ENCODE results near the gene RAB11FIP4. TPM values are rescaled to one million over a fixed set of nuclear protein-coding genes. Genes with fewer than 3 reads are reported as not detected.

The RAB11FIP4 gene
- total and polyA plus RNA-seq, 2 of the 8 experiments (the other 6 are each of a cell fraction or from before 2014, with no cell fraction given): 21.7 to 53.2 TPM

- H2BK15ac ChIP-seq (ENCODE audit: low read length): no peak overlapping the region
- no peak overlapping the region for H3K4me2 ChIP-seq (ENCODE audit: insufficient read depth in 1 of 2, low read depth in 2 of 2, low read length in 2 of 2)
- FAIRE-seq: no peak
- no peak for TF ChIP-seq CBX5 (IDR thresholded peaks at IDR 0.05; ENCODE audit: low read depth, low read length)
- H3K27me3 ChIP-seq (replicated peaks in 1 of 4; ENCODE audit: control insufficient read depth in 3 of 4, extremely low read depth in 1 of 4, insufficient read depth in 3 of 4, low read length in 3 of 4): peaks cover 1 to 18% (median 13%) of the 10 kb centered on the region in 4 experiments
- 89% methylated on average over 3 of the region's 3 CpGs; no CpG with 5 or more reads in 1 of the 2 experiments for WGBS, 2 experiments (ENCODE audit: extremely low coverage in 1 of 2, insufficient coverage in 1 of 2, insufficient read length in 1 of 2, insufficient replicate concordance in 2 of 2, low coverage in 1 of 2, low lambda C conversion rate in 2 of 2, missing lambda C conversion rate in 1 of 2)
- H3K79me1 ChIP-seq (ENCODE audit: low read depth, low read length): no peaks in the 10 kb centered on the region
- no peak overlapping the region for H2BK5ac ChIP-seq (ENCODE audit: low read depth, low read length)
- no peak overlapping the region for H2AK5ac ChIP-seq (ENCODE audit: low read depth, low read length)
- H3K36me3 ChIP-seq (ENCODE audit: control insufficient read depth in 2 of 4, insufficient read depth in 4 of 4, low read length in 3 of 4): no peaks in the 10 kb centered on the region
- no peak overlapping the region for H3K9ac ChIP-seq (replicated peaks in 1 of 4; ENCODE audit: extremely low read depth in 1 of 4, low read depth in 3 of 4, low read length in 3 of 4)
- no peaks in the 10 kb centered on the region for H3K9me3 ChIP-seq (ENCODE audit: insufficient read depth in 2 of 2, low read depth in 1 of 2, low read length in 1 of 2)
- no peak overlapping the region for H2AFZ ChIP-seq (ENCODE audit: low read length)
- CTCF ChIA-PET (ENCODE audit: partially characterized antibody): interaction anchor here (2.3 kb wide), 1 partner anchor 10 kb away, joined by 5 read pairs; no protein-coding TSS in a partner anchor
- no peaks in the 10 kb centered on the region for H4K20me1 ChIP-seq (replicated peaks in 1 of 2; ENCODE audit: control insufficient read depth in 1 of 2, insufficient read depth in 2 of 2, low read length in 2 of 2)
- no peak overlapping the region for H3K18ac ChIP-seq (ENCODE audit: extremely low read depth, low read length)
- peaks cover 4% of the 10 kb centered on the region; the same call in 1 of the 2 replicates for H3K23me2 ChIP-seq (ENCODE audit: low read depth, low read length)
- H3K4me3 ChIP-seq (ENCODE audit: extremely low read depth in 1 of 4, insufficient read depth in 2 of 4, low read depth in 3 of 4, low read length in 4 of 4): no peak overlapping the region
- H3K14ac ChIP-seq (ENCODE audit: insufficient read length): no peak overlapping the region
- H2BK120ac ChIP-seq (replicated peaks; ENCODE audit: low read depth, low read length): no peak overlapping the region
- H4K91ac ChIP-seq (replicated peaks; ENCODE audit: insufficient read length, low read length): no peak overlapping the region
- no peak overlapping the region for H3K56ac ChIP-seq (replicated peaks; ENCODE audit: insufficient read length, low read depth, low read length)
- no peak for DNase-seq (ENCODE audit: low read depth in 1 of 2, low spot score in 2 of 2)
- H3K4me1 ChIP-seq (replicated peaks in 1 of 4; ENCODE audit: control insufficient read depth in 3 of 4, insufficient read depth in 4 of 4, low read length in 3 of 4): peaks cover 0 to 9% (median 5%) of the 10 kb centered on the region in 4 experiments; a peak in 6 of 7 replicates
- POLR2A ChIA-PET (ENCODE audit: partially characterized antibody): interaction anchor here (1.3 to 1.4 kb wide), 2 partner anchors 9 to 102 kb away, joined by 3 read pairs; no protein-coding TSS in a partner anchor
- H3K27ac ChIP-seq (ENCODE audit: low read depth, low read length): no peak overlapping the region
- H3K23ac ChIP-seq (ENCODE audit: insufficient read length): no peak overlapping the region
- no peak overlapping the region for H3K4ac ChIP-seq (replicated peaks; ENCODE audit: insufficient read length, low read depth, low read length)
- no peak overlapping the region for H4K8ac ChIP-seq (ENCODE audit: extremely low read depth, insufficient read depth, low read length)
- no peak overlapping the region for H4K5ac ChIP-seq (ENCODE audit: insufficient read length, low read depth, low read length)
- no peak overlapping the region for H2BK12ac ChIP-seq (ENCODE audit: low read depth, low read length)
- H2BK20ac ChIP-seq (ENCODE audit: low read length): no peak overlapping the region
- no peaks in the 10 kb centered on the region for H3K79me2 ChIP-seq (ENCODE audit: control insufficient read depth in 1 of 2, insufficient read depth in 2 of 2, low read length in 2 of 2)
Observed at GRCh38 chr17:31386542-31387075, 4.9 kb upstream of the RAB11FIP4 start.
